Parathyroid adenoma (tissue), 2 donors: ENCODE data around the gene RPL3.
A peak's percentile ranks its signal among the peaks of the same experiment; 100 is the strongest.

ENCODE experiments used
- H2AFZ ChIP-seq: fragments of 300-600 bp; sonication (generic); one replicate; pipeline ENCODE4 v1.7.0; 2017; ENCODE audit warnings: antibody characterized with exemption, mild to moderate bottlenecking
- H3K27ac ChIP-seq: fragments of 300-600 bp; sonication (generic); one replicate; pipeline ENCODE4 v1.7.0; 2017
- H3K27me3 ChIP-seq: fragments of 300-600 bp; sonication (generic); one replicate; pipeline ENCODE4 v1.7.0; 2017; ENCODE audit warnings: low read length; ENCODE audit not compliant: control insufficient read depth, insufficient read depth
- H3K36me3 ChIP-seq: fragments of 300-600 bp; sonication (generic); one replicate; pipeline ENCODE4 v1.7.0; 2017; ENCODE audit warnings: low read length; ENCODE audit not compliant: control insufficient read depth, insufficient read depth
- H3K4me1 ChIP-seq: fragments of 300-600 bp; sonication (generic); one replicate; pipeline ENCODE4 v1.7.0; 2017; ENCODE audit warnings: control low read depth
- H3K4me2 ChIP-seq: fragments of 300-600 bp; sonication (generic); one replicate; pipeline ENCODE4 v1.7.0; 2017; ENCODE audit warnings: low read length
- H3K4me3 ChIP-seq: fragments of 300-600 bp; sonication (generic); one replicate; pipeline ENCODE4 v1.7.0; 2017; ENCODE audit warnings: low read depth, low read length
- H3K79me2 ChIP-seq: fragments of 300-600 bp; sonication (generic); one replicate; pipeline ENCODE4 v1.7.0; 2017; ENCODE audit warnings: control low read depth
- H3K9ac ChIP-seq: fragments of 300-600 bp; sonication (generic); one replicate; pipeline ENCODE4 v1.7.0; 2017; ENCODE audit warnings: mild to moderate bottlenecking
- H3K9me3 ChIP-seq: fragments of 300-600 bp; sonication (generic); one replicate; pipeline ENCODE4 v1.7.0; 2017; ENCODE audit warnings: low read length; ENCODE audit not compliant: control insufficient read depth
- CTCF ChIP-seq: fragments of 300-600 bp; sonication (generic); IDR thresholded peaks from one replicate; pipeline ENCODE4 v1.7.0; 2017; ENCODE audit warnings: antibody characterized with exemption, mild to moderate bottlenecking
- donor health status: primary hyperparathyroidism.

Gene RPL3

GRCh38 chr22:39301926-39302325, 17.5 kb downstream of the RPL3 start:
- H3K27me3 ChIP-seq: no peaks in the 10 kb centered on the region
- H3K9ac ChIP-seq: no peak overlapping the region
- no peak overlapping the region for H3K27ac ChIP-seq
- no peaks in the 10 kb centered on the region for H3K79me2 ChIP-seq
- H2AFZ ChIP-seq: no peak overlapping the region
- no peaks in the 10 kb centered on the region for H3K9me3 ChIP-seq
- TF ChIP-seq CTCF: no peak
- peaks cover 7% of the 10 kb centered on the region for H3K4me1 ChIP-seq
- no peaks in the 10 kb centered on the region for H3K36me3 ChIP-seq
- H3K4me3 ChIP-seq: no peak overlapping the region
- no peak overlapping the region for H3K4me2 ChIP-seq

GRCh38 chr22:39301108-39301507, 18.3 kb downstream of the RPL3 start:
- Histone ChIP-seq H3K4me2 (no peak overlapping the region), H3K9me3 (no peaks in the 10 kb centered on the region), H3K4me1 (peaks cover 10% of the 10 kb centered on the region), H3K36me3 (no peaks in the 10 kb centered on the region), H3K9ac (no peak overlapping the region), H3K4me3 (no peak overlapping the region), H2AFZ (no peak overlapping the region), H3K79me2 (no peaks in the 10 kb centered on the region), H3K27ac (no peak overlapping the region), H3K27me3 (no peaks in the 10 kb centered on the region)
- no peak for TF ChIP-seq CTCF

GRCh38 chr22:39300186-39300830, 19.1 kb downstream of the RPL3 start:
- H3K4me2 ChIP-seq: peak overlapping the region; percentile 50
- no peak overlapping the region for H3K9ac ChIP-seq
- peak overlapping the region; percentile 11 for H3K27ac ChIP-seq
- no peaks in the 10 kb centered on the region for H3K79me2 ChIP-seq
- H3K36me3 ChIP-seq: no peaks in the 10 kb centered on the region
- TF ChIP-seq CTCF: no peak
- no peaks in the 10 kb centered on the region for H3K9me3 ChIP-seq
- H3K4me3 ChIP-seq: no peak overlapping the region
- peak overlapping the region; percentile 56 for H2AFZ ChIP-seq
- peaks cover 10% of the 10 kb centered on the region for H3K4me1 ChIP-seq
- no peaks in the 10 kb centered on the region for H3K27me3 ChIP-seq

- Histone ChIP-seq H3K4me2 (peak overlapping the region; percentile 50), H3K4me3 (no peak overlapping the region), H3K9ac (no peak overlapping the region), H3K4me1 (peaks cover 13% of the 10 kb centered on the region), H3K27ac (no peak overlapping the region), H2AFZ (peak overlapping the region; percentile 56), H3K27me3 (no peaks in the 10 kb centered on the region), H3K79me2 (no peaks in the 10 kb centered on the region), H3K36me3 (no peaks in the 10 kb centered on the region), H3K9me3 (no peaks in the 10 kb centered on the region)
- TF ChIP-seq CTCF: no peak
Measured at GRCh38 chr22:39299829-39300178, 19.6 kb downstream of the RPL3 start.
